GM23338 (cell line): ENCODE measurements around the gene HLA-B. TPM values are rescaled to one million over a fixed set of nuclear protein-coding genes. Genes with fewer than 3 reads are reported as not detected.

ENCODE experiments used
- ATAC-seq: fragments of 200-7000 bp; cut with Tn5 transposase; 3 replicates; pipeline ENCODE4 v1.9.1; 2020
- DNase-seq: peaks from one replicate; pipeline ENCODE4 v3.0.0-alpha.2; 2015; ENCODE audit warnings: low spot score
- H2AFZ ChIP-seq: fragments of 200-600 bp; sonication (generic); 2 replicates; pipeline ENCODE4 v1.8.0; 2016; ENCODE audit warnings: antibody characterized with exemption, mild to moderate bottlenecking, moderate library complexity
- H3F3A ChIP-seq: fragments of 200-600 bp; sonication (generic); replicated peaks from 2 replicates; pipeline ENCODE4 v1.8.0; 2017; ENCODE audit warnings: antibody characterized with exemption, mixed run types, low read depth
- H3K27ac ChIP-seq: fragments of 200-600 bp; sonication (generic); 2 replicates; pipeline ENCODE4 v1.6.1; 2016; ENCODE audit warnings: low read depth
- H3K27me3 ChIP-seq: fragments of 200-600 bp; sonication (generic); 2 replicates; pipeline ENCODE4 v1.8.0; 2016; ENCODE audit warnings: mild to moderate bottlenecking, mixed run types, moderate library complexity; ENCODE audit not compliant: insufficient read depth
- H3K36me3 ChIP-seq: fragments of 200-600 bp; sonication (generic); 2 replicates; pipeline ENCODE4 v1.8.0; 2016; ENCODE audit warnings: mild to moderate bottlenecking; ENCODE audit not compliant: insufficient read depth
- H3K4me1 ChIP-seq: fragments of 200-600 bp; sonication (generic); 2 replicates; pipeline ENCODE4 v1.8.0; 2016; ENCODE audit warnings: mild to moderate bottlenecking, moderate library complexity; ENCODE audit not compliant: insufficient read depth
- H3K4me2 ChIP-seq: fragments of 200-600 bp; sonication (generic); 2 replicates; pipeline ENCODE4 v1.7.1; 2017; ENCODE audit warnings: mixed run types
- H3K4me3 ChIP-seq: fragments of 200-600 bp; sonication (generic); 2 replicates; pipeline ENCODE4 v1.6.1; 2016; ENCODE audit warnings: mixed run types
- H3K79me2 ChIP-seq: fragments of 200-600 bp; sonication (generic); replicated peaks from 2 replicates; pipeline ENCODE4 v1.8.0; 2017; ENCODE audit warnings: mild to moderate bottlenecking; ENCODE audit not compliant: insufficient read depth
- H3K9me2 ChIP-seq: fragments of 200-600 bp; sonication (generic); 2 replicates; pipeline ENCODE4 v1.8.0; 2017; ENCODE audit not compliant: insufficient read depth
- H4K20me1 ChIP-seq: fragments of 200-600 bp; sonication (generic); replicated peaks from 2 replicates; pipeline ENCODE4 v1.8.0; 2017; ENCODE audit warnings: mild to moderate bottlenecking; ENCODE audit not compliant: insufficient read depth
- H3K27ac Mint-ChIP-seq: 2 replicates; pipeline ENCODE4 v1.8.0; 2020; ENCODE audit warnings: inconsistent platforms, mild to moderate bottlenecking, moderate library complexity, mixed read lengths
- H3K27me3 Mint-ChIP-seq: 3 replicates; pipeline ENCODE4 v1.8.0; 2022; ENCODE audit warnings: low read depth, mild to moderate bottlenecking, moderate library complexity, mixed read lengths, inconsistent platforms; ENCODE audit not compliant: insufficient read depth, poor library complexity
- H3K36me3 Mint-ChIP-seq: 3 replicates; pipeline ENCODE4 v1.8.0; 2021; ENCODE audit warnings: low read depth, mild to moderate bottlenecking, inconsistent platforms, moderate library complexity, mixed read lengths
- H3K4me1 Mint-ChIP-seq: 3 replicates; pipeline ENCODE4 v1.8.0; 2020; ENCODE audit warnings: mild to moderate bottlenecking, inconsistent platforms, mixed read lengths
- H3K4me3 Mint-ChIP-seq: 3 replicates; pipeline ENCODE4 v1.8.0; 2021; ENCODE audit warnings: moderate library complexity, mild to moderate bottlenecking, inconsistent platforms, mixed read lengths
- H3K9me3 Mint-ChIP-seq: 3 replicates; pipeline ENCODE4 v1.8.0; 2020; ENCODE audit warnings: moderate library complexity, mild to moderate bottlenecking, inconsistent platforms, mixed read lengths
- CTCF ChIP-seq, 2 experiments: fragments of 200-600 bp in 1 of 2; sonication (generic) in 1 of 2; conservative IDR thresholded peaks; 2 replicates each; pipeline versions ENCODE4 v1.5.1 to v1.6.1; 2016 to 2017; ENCODE audit warnings: antibody characterized with exemption in 2 of 2, low read depth in 2 of 2, mild to moderate bottlenecking in 2 of 2, moderate library complexity in 1 of 2
- ETS1 ChIP-seq: IDR thresholded peaks from 2 replicates; pipeline ENCODE4 v1.6.1; 2016; ENCODE audit warnings: antibody characterized with exemption
- EZH2 ChIP-seq: fragments of 200-600 bp; sonication (generic); IDR thresholded peaks from one replicate; pipeline ENCODE4 v1.8.0; 2017; ENCODE audit warnings: antibody characterized with exemption, mild to moderate bottlenecking, low read depth; ENCODE audit not compliant: unreplicated experiment
- EZH2phosphoT487 ChIP-seq: fragments of 200-600 bp; sonication (generic); IDR thresholded peaks from one replicate; pipeline ENCODE4 v1.8.1; 2018; ENCODE audit warnings: antibody characterized with exemption; ENCODE audit not compliant: unreplicated experiment
- JUNB ChIP-seq: IDR thresholded peaks from one replicate; pipeline ENCODE4 v1.6.1; 2016; ENCODE audit warnings: antibody characterized with exemption; ENCODE audit not compliant: unreplicated experiment
- NANOG ChIP-seq: IDR thresholded peaks from 2 replicates; pipeline ENCODE4 v1.6.1; 2016; ENCODE audit warnings: antibody characterized with exemption, borderline replicate concordance
- POLR2AphosphoS5 ChIP-seq: IDR thresholded peaks from 2 replicates; pipeline ENCODE4 v1.6.1; 2016; ENCODE audit warnings: antibody characterized with exemption, low read depth
- STAT1 ChIP-seq: IDR thresholded peaks from one replicate; pipeline ENCODE4 v1.6.1; 2016; ENCODE audit warnings: antibody characterized with exemption; ENCODE audit not compliant: unreplicated experiment
- ZNF114 ChIP-seq: fragments of 250-450 bp; sonication (Bioruptor Pico); IDR thresholded peaks from 2 replicates; pipeline ENCODE4 v1.5.0; 2020; ENCODE audit warnings: mild to moderate bottlenecking, moderate library complexity
- ZNF331 ChIP-seq: fragments of 250-450 bp; sonication (Bioruptor Pico); IDR thresholded peaks from 2 replicates; pipeline ENCODE4 v1.5.0; 2020; ENCODE audit warnings: low read depth, mild to moderate bottlenecking, moderate library complexity
- ZNF462 ChIP-seq: fragments of 250-450 bp; sonication (Bioruptor Pico); IDR thresholded peaks from 2 replicates; pipeline ENCODE4 v1.5.0; 2020; ENCODE audit warnings: mild to moderate bottlenecking, moderate library complexity
- polyA plus RNA-seq: library from polyadenylated mRNA; unstranded; fragments of >200 nt; fragmentation: Nextera tagmentation; extraction: Ambion mirVana; gene quantifications from 2 replicates; pipeline ENCODE4 v1.2.1, GENCODE V29; 2016
- total RNA-seq: library from RNA; depleted of rRNA; stranded (reverse); fragments of >200 nt; shearing (Covaris generic); gene quantifications from 2 replicates; pipeline ENCODE4 v1.2.3, GENCODE V29; 2014

The HLA-B gene
- total and polyA plus RNA-seq, 2 experiments from 2014 or later = 44.3 to 86.0 TPM

DNA sequence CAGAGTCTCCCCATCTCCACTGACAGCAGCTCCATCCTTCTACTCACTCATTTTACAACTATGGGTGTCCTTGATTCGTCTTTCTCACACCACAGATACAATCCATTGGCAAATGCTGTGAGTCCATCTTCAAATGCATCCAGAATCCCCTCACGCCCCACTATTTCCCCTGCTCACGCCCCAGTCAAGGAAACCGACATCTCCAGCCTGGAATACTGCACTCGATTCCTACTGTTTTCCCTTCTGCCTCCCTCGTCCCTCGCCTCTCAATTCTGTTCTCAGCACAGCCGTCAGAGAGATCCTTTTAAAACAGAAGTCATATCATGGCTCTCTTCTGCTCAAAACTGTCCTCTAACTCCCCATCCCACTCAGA, 4.7 kb downstream of the HLA-B start (continued):
- TF ChIP-seq ETS1 (no peak), NANOG (no peak), STAT1 (no peak), ZNF114 (no peak), ZNF331 (CRISPR knock-in tag) (no peak)

DNA sequence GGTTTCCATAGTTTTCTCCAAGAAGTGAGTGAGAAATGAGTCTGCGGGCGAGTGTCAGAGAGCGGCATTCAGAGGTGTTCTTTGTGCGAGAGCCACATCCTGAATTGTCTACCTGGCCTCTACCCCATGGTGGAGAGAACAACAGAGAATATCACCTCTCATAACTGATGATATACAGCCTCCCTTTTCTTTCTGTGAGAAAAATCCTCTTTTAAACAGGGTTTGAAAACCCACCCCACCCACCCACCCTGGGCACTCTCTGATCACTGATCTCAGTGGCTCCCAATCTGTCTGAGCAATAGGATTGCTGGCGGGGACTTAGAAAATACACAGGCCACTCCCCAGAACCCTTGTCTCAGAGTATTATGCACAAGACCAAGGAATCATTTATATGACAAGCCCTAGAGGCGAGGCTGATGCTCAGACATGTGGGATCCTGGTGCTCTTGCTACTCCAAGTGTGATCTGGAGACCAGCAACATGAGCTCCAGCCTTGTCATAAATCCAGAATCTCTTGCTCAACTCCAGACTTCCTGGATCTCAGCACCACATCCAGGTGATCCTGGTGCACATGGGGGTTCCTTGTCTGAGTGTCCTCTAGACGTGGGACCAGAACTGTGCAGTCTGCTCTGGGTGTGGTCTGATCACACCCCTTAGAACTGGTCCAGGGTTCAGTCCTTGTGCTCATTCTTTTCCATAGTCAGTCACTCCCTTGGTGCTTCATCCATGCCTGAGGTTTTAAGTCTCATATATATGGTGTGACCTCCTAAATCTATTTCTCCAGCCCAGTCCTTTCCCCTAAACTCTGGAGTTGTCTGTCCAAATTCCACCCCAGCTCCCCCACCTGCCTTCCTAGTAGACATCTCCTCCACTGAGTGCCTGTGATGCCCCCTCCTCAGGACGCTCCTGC, 5.3 kb downstream of the HLA-B start:
- H3K27ac Mint-ChIP-seq = no peak overlapping the region
- Histone ChIP-seq H3K79me2 (no peaks in the 10 kb centered on the region), H3K27ac (no peak overlapping the region), H3K36me3 (no peaks in the 10 kb centered on the region), H3K4me3 (no peak overlapping the region), H3K4me1 (peaks cover 7% of the 10 kb centered on the region; the same call in 1 of the 2 replicates), H3K9me2 (no peaks in the 10 kb centered on the region), H3F3A (no peaks in the 10 kb centered on the region), H4K20me1 (no peaks in the 10 kb centered on the region), H3K27me3 (peaks cover 8% of the 10 kb centered on the region), H2AFZ (no peak overlapping the region), H3K4me2 (no peak overlapping the region)
- H3K9me3 Mint-ChIP-seq = no peaks in the 10 kb centered on the region
- H3K4me3 Mint-ChIP-seq = no peak overlapping the region
- H3K27me3 Mint-ChIP-seq = peaks cover 17% of the 10 kb centered on the region
- H3K36me3 Mint-ChIP-seq = peaks cover 22% of the 10 kb centered on the region
- DNase-seq = no peak
- ATAC-seq = no peak
- H3K4me1 Mint-ChIP-seq = peaks cover 7% of the 10 kb centered on the region
- TF ChIP-seq ETS1 (no peak), ZNF331 (CRISPR knock-in tag) (no peak), ZNF114 (no peak), EZH2phosphoT487 (no peak), CTCF (conservative IDR thresholded peaks at IDR 0.05; ENCODE audit: low read depth in 2 of 2) (no peak), STAT1 (no peak), ZNF462 (CRISPR knock-in tag) (no peak), JUNB (no peak), EZH2 (no peak), POLR2AphosphoS5 (no peak)
